Pancreas (tissue), 10 donors: Measurements from ENCODE around the gene ABCA6. TPM values are rescaled to one million over a fixed set of nuclear protein-coding genes. Genes with fewer than 3 reads are reported as not detected.

Experiments
- ATAC-seq, 4 donors: fragments of 200-7000 bp; cut with Tn5 transposase; one replicate each; pipeline versions ENCODE4 v1.8.0 to v1.9.1; 2020; ENCODE audit warnings: mild to moderate bottlenecking in 4 of 4, moderate library complexity in 4 of 4
- DNase-seq, 6 donors: peaks; one replicate each; pipeline ENCODE4 v3.0.0-alpha.2; 2020
- FAIRE-seq: peaks from 2 replicates; lab custom pipeline; 2012; peaks lifted over from hg19 to GRCh38; lab: Jason Lieb, UNC
- H3K27ac ChIP-seq, 4 donors: fragments of 200-600 bp; sonication (generic); 1 replicate in 3 of 4; 2 replicates in 1 of 4; pipeline versions ENCODE4 v1.5.0 to v1.8.0; 2020
- H3K27me3 ChIP-seq, 4 donors: fragments of 200-600 bp; one replicate each; pipeline ENCODE4 v1.8.0; 2021
- H3K36me3 ChIP-seq, 3 donors: fragments of 200-600 bp; sonication (generic) in 1 of 3; one replicate each; pipeline versions ENCODE4 v1.5.0 to v1.8.0; 2020 to 2021
- H3K4me1 ChIP-seq, 3 donors: fragments of 200-600 bp; one replicate each; pipeline ENCODE4 v1.8.0; 2021
- H3K4me3 ChIP-seq, 4 donors: fragments of 200-600 bp; sonication (generic) in 2 of 4; one replicate each; pipeline versions ENCODE4 v1.5.0 to v1.8.0; 2020 to 2021
- H3K9me3 ChIP-seq, 4 donors: fragments of 200-600 bp; one replicate each; pipeline ENCODE4 v1.8.0; 2021
- CTCF ChIP-seq, 4 donors: fragments of 200-600 bp; sonication (generic) in 3 of 4; IDR thresholded peaks; one replicate each; pipeline versions ENCODE4 v1.5.0 to v1.8.0; 2021; ENCODE audit warnings: antibody characterized with exemption in 4 of 4
- WGBS, 2 donors: extraction: QIAGEN DNeasy Blood & Tissue Kit; methylation state at CpG; one replicate each; pipeline ENCODE4 v1.1.7; 2013; 5-methylcytosine and 5-hydroxymethylcytosine counted together
- intact Hi-C, 3 donors: fragments of 100-400 bp; cut with DNase I; formaldehyde crosslinking; loops; one replicate each; pipeline versions ENCODE4 v1.11.1 to v1.14.2; 2022
- polyA plus RNA-seq, 2 donors: library from polyadenylated mRNA; stranded (reverse); fragments of 200-250 nt; gene quantifications; one replicate each; pipeline ENCODE4 v1.2.3, GENCODE V29; 2013
- total RNA-seq, 6 donors: library from RNA; stranded (reverse); fragmentation: NEBNext Ultra II Directional in 4 of 6; extraction: Animal tissue kit (Norgen Biotek cat#: 25700) in 4 of 6; gene quantifications; one replicate each; pipeline versions ENCODE4 v1.2.1 to v1.2.4, GENCODE V29; 2021 to 2023
- donor health status: healthy with polysubstance abuse.
- donor health status: DM: no; HTN: no; CAD: no; lungs with moderate emphysema.
- donor health status: DM: no; HTN: no; CAD: no.
- donor health status: control.
- donor health status: control.
- donor health status: Bipolar disorder and iron deficiency.
- donor health status: DM: yes; HTN: yes; CAD: no.
- donor health status: DM: no; HTN: no; CAD: no.
- donor health status: DM: no; HTN: no; CAD: no.
- donor health status: DM: yes; HTN: yes; CAD: no.

ABCA6 gene
- total and polyA plus RNA-seq, 8 donors: 0.85 to 11.0 (median 4.1) TPM

- Histone ChIP-seq H3K27ac (no peak overlapping the region), H3K36me3 (peaks cover 0 to 14% (median 0%) of the 10 kb centered on the region in 3 donors), H3K9me3 (no peaks in the 10 kb centered on the region), H3K4me1 (no peaks in the 10 kb centered on the region), H3K27me3 (no peaks in the 10 kb centered on the region), H3K4me3 (no peak overlapping the region)
- FAIRE-seq (no peak), DNase-seq (no peak), ATAC-seq (no peak)
- TF ChIP-seq CTCF (IDR thresholded peaks at IDR 0.05): no peak
- intact Hi-C loops: no loop called here
- WGBS, 2 donors: 96% methylated on average over 2 of the region's 2 CpGs
Observed at GRCh38 chr17:69154267-69154666, 12.6 kb upstream of the ABCA6 start.

- ATAC-seq (no peak), FAIRE-seq (no peak), DNase-seq (no peak)
- Histone ChIP-seq H3K4me3 (no peak overlapping the region), H3K4me1 (no peaks in the 10 kb centered on the region), H3K27me3 (no peaks in the 10 kb centered on the region), H3K36me3 (peaks cover 0 to 16% (median 0%) of the 10 kb centered on the region in 3 donors), H3K27ac (no peak overlapping the region), H3K9me3 (no peaks in the 10 kb centered on the region)
- 58 to 76% methylated on average over 1 of the region's 1 CpG for WGBS, 2 donors
- no peak for TF ChIP-seq CTCF (IDR thresholded peaks at IDR 0.05)
- intact Hi-C loops: no loop called here
Observed at GRCh38 chr17:69150333-69150732, 8.6 kb upstream of the ABCA6 start.

GRCh38 chr17:69147460-69147859 lies 5.8 kb upstream of the ABCA6 start:
- Histone ChIP-seq H3K27me3 (no peaks in the 10 kb centered on the region), H3K4me1 (peaks cover 0 to 4% (median 2%) of the 10 kb centered on the region in 3 donors), H3K27ac (no peak overlapping the region), H3K4me3 (no peak overlapping the region), H3K36me3 (peaks cover 0 to 16% (median 0%) of the 10 kb centered on the region in 3 donors), H3K9me3 (no peaks in the 10 kb centered on the region)
- FAIRE-seq (no peak), DNase-seq (no peak), ATAC-seq (no peak)
- TF ChIP-seq CTCF (IDR thresholded peaks at IDR 0.05): no peak
- intact Hi-C loops: no loop called here
- WGBS, 2 donors: 83 to 84% methylated on average over 2 of the region's 2 CpGs

- H3K27me3 ChIP-seq: no peaks in the 10 kb centered on the region
- ATAC-seq (no peak), FAIRE-seq (no peak), DNase-seq (no peak)
- no peak overlapping the region for H3K4me3 ChIP-seq
- no peak overlapping the region for H3K27ac ChIP-seq
- WGBS, 2 donors: 93 to 97% methylated on average over 2 of the region's 2 CpGs
- TF ChIP-seq CTCF (IDR thresholded peaks at IDR 0.05): no peak
- H3K4me1 ChIP-seq: peaks cover 0 to 13% (median 9%) of the 10 kb centered on the region in 3 donors
- peaks cover 0 to 5% (median 0%) of the 10 kb centered on the region in 3 donors for H3K36me3 ChIP-seq
- intact Hi-C loops: no loop called here
- H3K9me3 ChIP-seq: no peaks in the 10 kb centered on the region
Observed at GRCh38 chr17:69144331-69145255, 2.9 kb upstream of the ABCA6 start.
